Neural cell (in vitro differentiated cells): ENCODE measurements around the gene TMEM183A. TPM values are rescaled to one million over a fixed set of nuclear protein-coding genes. Genes with fewer than 3 reads are reported as not detected.
A peak's percentile ranks its signal among the peaks of the same experiment; 100 is the strongest.

Source experiments
- H2AFZ ChIP-seq: fragments of 200-600, 300-800 bp; sonication (generic), shearing (Covaris generic); 2 replicates; pipeline ENCODE4 v1.6.0; 2014; ENCODE audit warnings: low read depth, mild to moderate bottlenecking, antibody characterized with exemption, low read length, moderate library complexity
- H3F3A ChIP-seq: fragments of 200-600 bp; shearing (Covaris generic); 2 replicates; pipeline ENCODE4 v1.6.1; 2016; ENCODE audit warnings: mild to moderate bottlenecking, moderate library complexity, mixed read lengths, antibody characterized with exemption, low read length; ENCODE audit not compliant: insufficient read depth, poor library complexity, severe bottlenecking
- H3K27ac ChIP-seq: fragments of 200-600, 300-800 bp; sonication (generic), shearing (Covaris generic); 2 replicates; pipeline ENCODE4 v1.5.1; 2014; ENCODE audit warnings: mild to moderate bottlenecking, low read length, moderate library complexity
- H3K27me3 ChIP-seq: fragments of 300-800, 200-600 bp; sonication (generic), shearing (Covaris generic); 2 replicates; pipeline ENCODE4 v1.6.0; 2014; ENCODE audit warnings: mild to moderate bottlenecking, low read depth, low read length, moderate library complexity; ENCODE audit not compliant: insufficient read depth
- H3K36me3 ChIP-seq: fragments of 300-800, 200-600 bp; sonication (generic), shearing (Covaris generic); 2 replicates; pipeline ENCODE4 v1.5.1; 2014; ENCODE audit warnings: mild to moderate bottlenecking, antibody characterized with exemption, low read length, moderate library complexity; ENCODE audit not compliant: insufficient read depth
- H3K4me2 ChIP-seq: fragments of 300-800, 200-600 bp; sonication (generic), shearing (Covaris generic); 2 replicates; pipeline ENCODE4 v1.6.0; 2014; ENCODE audit warnings: mild to moderate bottlenecking, low read length
- H3K4me3 ChIP-seq: fragments of 300-800, 200-600 bp; sonication (generic), shearing (Covaris generic); 2 replicates; pipeline ENCODE4 v1.5.1; 2014; ENCODE audit warnings: mild to moderate bottlenecking, low read length, moderate library complexity
- H3K79me2 ChIP-seq: fragments of 200-600 bp; shearing (Covaris generic); replicated peaks from 2 replicates; pipeline ENCODE4 v1.6.0; 2014; ENCODE audit warnings: mild to moderate bottlenecking, low read length, moderate library complexity; ENCODE audit not compliant: insufficient read depth
- H3K9ac ChIP-seq: fragments of 300-800, 200-600 bp; sonication (generic), shearing (Covaris generic); 2 replicates; pipeline ENCODE4 v1.6.1; 2016; ENCODE audit warnings: mild to moderate bottlenecking, low read length, mixed read lengths
- H3K9me2 ChIP-seq: fragments of 200-600 bp; shearing (Covaris generic); 2 replicates; pipeline ENCODE4 v1.6.1; 2016; ENCODE audit warnings: mild to moderate bottlenecking, low read length, mixed read lengths; ENCODE audit not compliant: insufficient read depth
- H3K9me3 ChIP-seq: fragments of 200-600, 300-800 bp; sonication (generic), shearing (Covaris generic); 2 replicates; pipeline ENCODE4 v1.6.1; 2016; ENCODE audit warnings: mild to moderate bottlenecking, mixed run types, low read length, moderate library complexity, mixed read lengths
- H4K20me1 ChIP-seq: fragments of 200-600 bp; shearing (Covaris generic); 2 replicates; pipeline ENCODE4 v1.6.1; 2016; ENCODE audit warnings: mild to moderate bottlenecking, mixed run types; ENCODE audit not compliant: insufficient read depth
- CTCF ChIP-seq: fragments of 450-650 bp; IDR thresholded peaks from 2 replicates; pipeline ENCODE4 v1.5.1; 2014; ENCODE audit warnings: antibody characterized with exemption, mild to moderate bottlenecking, moderate library complexity; ENCODE audit not compliant: poor library complexity, severe bottlenecking
- EP300 ChIP-seq: fragments of 450-650 bp; conservative IDR thresholded peaks from 2 replicates; pipeline ENCODE4 v1.6.1; 2014; ENCODE audit warnings: antibody characterized with exemption, mild to moderate bottlenecking, moderate library complexity; ENCODE audit not compliant: poor library complexity, severe bottlenecking
- EZH2 ChIP-seq: fragments of 200-600, 300-800 bp; shearing (Covaris generic), sonication (generic); IDR thresholded peaks from 2 replicates; pipeline ENCODE4 v1.6.1; 2014; ENCODE audit warnings: antibody characterized with exemption, low read length, borderline replicate concordance, mild to moderate bottlenecking; ENCODE audit not compliant: insufficient read depth, poor library complexity, severe bottlenecking
- MXI1 ChIP-seq: fragments of 450-650 bp; conservative IDR thresholded peaks from 2 replicates; pipeline ENCODE4 v1.6.1; 2014; ENCODE audit warnings: antibody characterized with exemption, mild to moderate bottlenecking; ENCODE audit not compliant: poor library complexity, severe bottlenecking
- POLR2AphosphoS5 ChIP-seq: IDR thresholded peaks from 2 replicates; pipeline ENCODE4 v1.6.1; 2012
- RAD21 ChIP-seq: fragments of 450-650 bp; conservative IDR thresholded peaks from 2 replicates; pipeline ENCODE4 v1.6.1; 2014; ENCODE audit warnings: antibody characterized with exemption, mild to moderate bottlenecking, moderate library complexity
- REST ChIP-seq: IDR thresholded peaks from 2 replicates; pipeline ENCODE4 v1.6.1; 2012; ENCODE audit warnings: borderline replicate concordance
- SMC3 ChIP-seq: fragments of 450-650 bp; conservative IDR thresholded peaks from 2 replicates; pipeline ENCODE4 v1.6.1; 2014; ENCODE audit warnings: antibody characterized with exemption, mild to moderate bottlenecking, moderate library complexity; ENCODE audit not compliant: poor library complexity
- TAF1 ChIP-seq: IDR thresholded peaks from 2 replicates; pipeline ENCODE4 v1.6.1; 2012; ENCODE audit warnings: low read depth
- polyA minus RNA-seq: library from RNA; depleted of rRNA, polyadenylated mRNA; stranded (reverse); fragments of >200 nt; gene quantifications from 2 replicates; pipeline ENCODE4 v1.2.3, GENCODE V29; 2014
- polyA plus RNA-seq: library from polyadenylated mRNA; depleted of rRNA; stranded (reverse); fragments of >200 nt; gene quantifications from 2 replicates; pipeline ENCODE4 v1.2.3, GENCODE V29; 2014

Gene TMEM183A
- polyA plus RNA-seq (234 and 237 TPM in 2 replicates), polyA minus RNA-seq (165 TPM in 2 replicates)

GRCh38 chr1:203006948-203007871 lies at the start of gene TMEM183A:
TMEM183A (plus strand) TSS chr1:203007374; CDS start chr1:203007466, 92 bp downstream.
- H3K9me2 ChIP-seq: no peaks in the 10 kb centered on the region
- H3K9ac ChIP-seq: peak within 1 kb of the TSS; percentile 87
- H3K4me3 ChIP-seq: peak within 1 kb of the TSS; percentile 84
- TF ChIP-seq MXI1: peak; percentile 95
- peak; percentile 99 for TF ChIP-seq POLR2AphosphoS5
- TF ChIP-seq EP300: peak; percentile 63
- peak; percentile 86 for TF ChIP-seq TAF1
- TF ChIP-seq CTCF: no peak
- peak; percentile 18 for TF ChIP-seq RAD21
- TF ChIP-seq REST: peak; percentile 82
- no peak for TF ChIP-seq EZH2
- peak; percentile 17 for TF ChIP-seq SMC3
- H3K4me2 ChIP-seq: peak within 1 kb of the TSS; percentile 100
- peak within 1 kb of the TSS; percentile 88 for H3K27ac ChIP-seq
- peaks cover 22% of the 10 kb centered on the region for H3K79me2 ChIP-seq
- H3K27me3 ChIP-seq: no peaks in the 10 kb centered on the region
- no peaks in the 10 kb centered on the region for H4K20me1 ChIP-seq
- H2AFZ ChIP-seq: peak within 1 kb of the TSS; percentile 94
- no peaks in the 10 kb centered on the region for H3K9me3 ChIP-seq
- H3F3A ChIP-seq: no peaks in the 10 kb centered on the region
- H3K36me3 ChIP-seq: peaks cover 15% of the 10 kb centered on the region

- Histone ChIP-seq H3K4me2 (peak within 1 kb of the TSS; percentile 99), H3K9me3 (no peaks in the 10 kb centered on the region), H2AFZ (peak within 1 kb of the TSS; percentile 56), H3K27ac (peak within 1 kb of the TSS; percentile 57), H3K9ac (peak within 1 kb of the TSS; percentile 92), H4K20me1 (no peaks in the 10 kb centered on the region), H3K79me2 (peaks cover 41% of the 10 kb centered on the region), H3F3A (no peaks in the 10 kb centered on the region), H3K9me2 (no peaks in the 10 kb centered on the region), H3K27me3 (no peaks in the 10 kb centered on the region), H3K36me3 (no peaks in the 10 kb centered on the region), H3K4me3 (peak within 1 kb of the TSS; percentile 89)
- TF ChIP-seq RAD21 (peak; percentile 15), CTCF (peak; percentile 38), POLR2AphosphoS5 (peak; percentile 87), SMC3 (peak; percentile 45), TAF1 (peak; percentile 42), MXI1 (peak; percentile 63), REST (no peak), EP300 (peak; percentile 43), EZH2 (no peak)
Measured at GRCh38 chr1:202957733-202958543, 49.2 kb upstream of the TMEM183A start, which contains the start of gene ADIPOR1. ADIPOR1 (minus strand) TSS chr1:202958312; CDS start chr1:202951070, 7,242 bp downstream.
